Skeletal muscle tissue (tissue), 4 donors: Measurements from ENCODE around the gene DDX17. TPM values are rescaled to one million over a fixed set of nuclear protein-coding genes. Genes with fewer than 3 reads are reported as not detected.
"Not testable (repeated sequence)": the region's sequence is repeated elsewhere in the genome, so short reads cannot be mapped to it uniquely, and the experiment has no call there.

Experiments used
- H3K27ac ChIP-seq: one replicate; pipeline ENCODE4 v1.7.0; 2013; ENCODE audit warnings: mild to moderate bottlenecking, low read depth, low read length, inconsistent platforms
- H3K27me3 ChIP-seq, 3 donors: one replicate each; pipeline ENCODE4 v1.7.0; 2013; ENCODE audit warnings: low read length in 3 of 3; ENCODE audit not compliant: control insufficient read depth in 3 of 3, insufficient read depth in 3 of 3
- H3K36me3 ChIP-seq, 3 donors: one replicate each; pipeline ENCODE4 v1.7.0; 2013; ENCODE audit warnings: low read length in 3 of 3; ENCODE audit not compliant: control insufficient read depth in 3 of 3, insufficient read depth in 3 of 3
- H3K4me1 ChIP-seq, 3 donors: one replicate each; pipeline ENCODE4 v1.7.0; 2013; ENCODE audit warnings: low read length in 3 of 3, mild to moderate bottlenecking in 3 of 3; ENCODE audit not compliant: control insufficient read depth in 3 of 3, insufficient read depth in 3 of 3
- H3K4me3 ChIP-seq, 3 donors: one replicate each; pipeline ENCODE4 v1.7.0; 2013; ENCODE audit warnings: low read length in 3 of 3
- H3K9ac ChIP-seq, 3 donors: one replicate each; pipeline ENCODE4 v1.7.0; 2013; ENCODE audit warnings: low read length in 3 of 3, mild to moderate bottlenecking in 3 of 3, moderate library complexity in 2 of 3, low read depth in 1 of 3
- H3K9me3 ChIP-seq, 3 donors: one replicate each; pipeline ENCODE4 v1.7.0; 2013; ENCODE audit warnings: low read length in 3 of 3; ENCODE audit not compliant: control insufficient read depth in 3 of 3
- total RNA-seq: library from RNA; depleted of rRNA; stranded (reverse); fragments of >200 nt; gene quantifications from one replicate; pipeline ENCODE4 v1.2.3, GENCODE V29; 2014
- donor health status: Osteomylitis.

The DDX17 gene
- total RNA-seq, 1 donor from 2014 or later = 358 TPM

DNA sequence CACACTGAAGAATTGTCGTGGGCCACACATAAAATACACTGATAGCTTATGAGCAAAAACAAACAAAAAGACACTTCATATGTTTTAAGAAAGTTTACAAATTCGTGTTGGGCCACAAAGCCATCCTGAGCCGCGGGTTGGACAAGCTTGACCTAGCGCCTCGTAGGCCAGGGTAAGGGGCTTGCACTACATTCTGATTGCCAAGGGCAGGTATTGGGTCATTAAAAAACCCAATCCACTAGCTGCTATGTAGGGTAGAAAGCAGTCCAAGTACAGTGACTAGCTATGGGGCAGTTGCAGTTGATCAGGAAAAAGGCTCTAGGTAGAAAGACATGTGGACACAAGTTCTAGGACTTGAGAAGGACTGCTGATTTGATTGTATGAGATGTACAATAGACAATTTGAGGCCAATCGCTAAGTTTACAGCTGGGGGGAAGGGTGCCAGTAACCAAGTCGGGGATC is 24.2 kb downstream of the DDX17 start:
- Histone ChIP-seq H3K27me3 (no peaks in the 10 kb centered on the region), H3K4me1 (peaks cover 0 to 3% (median 0%) of the 10 kb centered on the region in 3 donors), H3K27ac (no peak overlapping the region), H3K4me3 (no peak overlapping the region), H3K9ac (no peak overlapping the region), H3K36me3 (peaks cover 38 to 66% (median 55%) of the 10 kb centered on the region in 3 donors), H3K9me3 (no peaks in the 10 kb centered on the region)

- Histone ChIP-seq H3K4me1 (peaks cover 0 to 3% (median 0%) of the 10 kb centered on the region in 3 donors), H3K27ac (no peak overlapping the region), H3K27me3 (no peaks in the 10 kb centered on the region), H3K36me3 (peaks cover 32 to 60% (median 49%) of the 10 kb centered on the region in 3 donors), H3K4me3 (no peak overlapping the region), H3K9me3 (no peaks in the 10 kb centered on the region), H3K9ac (no peak overlapping the region)
Measured at GRCh38 chr22:38481162-38481870, 24.8 kb downstream of the DDX17 start.

DNA sequence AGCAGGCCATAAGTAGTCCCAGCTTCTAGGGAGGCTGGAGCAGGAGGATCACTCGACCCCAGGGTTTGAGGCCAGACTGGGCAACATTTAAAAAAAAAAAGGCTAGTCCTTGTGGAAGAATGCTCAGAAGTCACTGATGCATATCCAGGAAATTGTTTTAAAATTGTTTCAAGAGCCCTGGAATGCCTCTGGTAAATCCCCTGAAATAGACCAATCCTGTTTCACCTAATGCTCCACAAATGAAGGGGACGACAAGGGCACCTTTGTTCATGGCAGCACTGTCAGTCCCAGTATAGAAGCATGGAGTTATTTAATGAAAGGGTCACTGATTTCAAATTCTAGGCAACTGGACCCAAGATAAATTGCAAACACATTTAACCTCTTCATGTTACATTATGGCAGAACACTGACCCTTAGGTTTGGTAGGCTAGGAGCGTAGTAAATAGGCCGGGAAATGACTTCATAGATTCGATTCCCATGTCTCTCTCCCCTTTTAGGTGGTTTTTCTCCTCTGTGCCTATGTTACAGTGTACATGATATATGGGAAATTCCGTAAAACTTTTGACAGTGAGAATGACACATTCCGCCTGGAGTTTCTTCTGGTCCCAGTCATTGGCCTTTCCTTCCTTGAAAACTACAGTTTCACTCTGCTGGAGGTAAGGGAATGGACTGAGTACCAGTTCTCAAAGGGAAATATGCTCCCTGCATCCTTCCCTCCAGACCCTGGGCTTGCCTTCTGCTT is 26.8 kb downstream of the DDX17 start:
- Histone ChIP-seq H3K4me1 (no peaks in the 10 kb centered on the region), H3K4me3 (no peak overlapping the region), H3K9ac (no peak overlapping the region), H3K27ac (no peak overlapping the region), H3K36me3 (peaks cover 16 to 43% (median 32%) of the 10 kb centered on the region in 3 donors), H3K9me3 (no peaks in the 10 kb centered on the region), H3K27me3 (peaks cover 0 to 1% (median 0%) of the 10 kb centered on the region in 3 donors)

DNA sequence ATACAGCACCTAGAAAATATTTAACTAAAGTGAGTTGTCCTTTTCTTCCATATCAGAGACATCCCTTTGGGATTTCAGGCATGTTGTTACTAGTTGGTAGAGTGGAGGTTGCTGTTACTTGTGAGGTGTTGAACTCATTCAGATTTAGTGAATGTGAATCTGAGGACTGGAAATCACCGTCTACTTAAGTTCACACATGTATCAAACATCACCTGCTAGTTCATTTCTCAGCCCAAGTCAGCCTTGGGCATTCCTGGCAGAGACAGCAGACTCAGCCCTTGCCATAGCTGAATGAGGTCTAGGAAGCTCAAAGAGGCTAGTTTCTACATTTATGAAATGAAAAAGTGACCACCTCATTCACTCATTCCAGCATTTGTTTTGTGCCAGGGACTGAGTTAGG is 28.5 kb downstream of the DDX17 start:
- Histone ChIP-seq H3K9me3 (no peaks in the 10 kb centered on the region), H3K27me3 (peaks cover 0 to 4% (median 0%) of the 10 kb centered on the region in 3 donors), H3K9ac (no peak overlapping the region), H3K27ac (no peak overlapping the region), H3K4me3 (no peak overlapping the region), H3K36me3 (peaks cover 4 to 27% (median 15%) of the 10 kb centered on the region in 3 donors), H3K4me1 (no peaks in the 10 kb centered on the region)

DNA sequence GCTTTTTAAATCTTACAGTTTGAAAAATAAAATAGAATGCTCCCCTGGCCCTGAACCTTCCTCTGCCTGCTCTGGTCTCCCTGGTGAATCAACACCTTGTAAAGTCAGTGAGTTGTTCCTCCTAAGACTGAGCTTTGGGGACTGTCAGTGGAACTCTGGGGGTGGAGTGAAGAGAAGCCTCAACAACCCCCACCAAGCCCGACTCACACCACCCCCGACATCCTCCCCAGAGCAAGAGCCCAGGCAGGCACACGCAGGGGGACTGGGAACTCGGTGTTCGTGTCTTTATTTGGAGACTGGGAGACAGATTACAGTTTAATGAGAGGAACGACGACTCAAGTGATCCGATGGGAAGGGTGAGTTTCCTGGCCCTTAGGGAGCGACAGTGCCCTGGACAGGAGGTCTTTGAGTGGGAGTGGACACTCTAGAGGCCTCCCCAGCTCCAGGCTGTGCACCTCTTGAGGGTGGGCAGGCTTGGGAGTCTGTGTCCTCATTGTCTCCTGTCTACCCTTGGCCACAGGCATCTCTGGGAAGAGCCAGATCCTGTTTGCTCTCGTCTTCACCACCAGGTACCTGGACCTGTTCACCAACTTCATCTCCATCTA is 32.0 kb downstream of the DDX17 start:
- Histone ChIP-seq H3K4me1 (no peaks in the 10 kb centered on the region), H3K27ac (no peak overlapping the region), H3K27me3 (peaks cover 0 to 6% (median 0%) of the 10 kb centered on the region in 3 donors)

DNA sequence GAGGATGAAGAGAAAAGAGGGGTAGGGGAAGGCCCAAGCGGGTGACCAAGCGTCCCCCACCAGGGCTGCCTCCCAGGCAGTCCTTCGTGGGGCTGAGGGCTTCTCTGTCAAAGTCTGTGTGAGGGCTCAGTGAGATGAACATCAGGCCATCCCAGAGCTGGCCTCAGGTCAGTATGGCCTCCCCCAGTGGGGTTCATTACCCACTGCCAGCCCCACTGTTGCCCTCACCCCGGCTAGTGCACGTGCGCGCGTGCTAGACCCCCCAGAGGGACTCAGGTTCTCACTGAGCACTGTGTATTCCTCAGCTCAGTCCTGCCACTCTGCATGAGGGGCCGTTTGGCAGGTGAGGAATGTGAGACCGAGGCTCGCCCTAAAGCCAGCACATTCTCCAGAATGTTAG is 34.9 kb downstream of the DDX17 start:
- H3K4me1 ChIP-seq = peaks cover 0 to 14% (median 13%) of the 10 kb centered on the region in 3 donors
- H3K9me3 ChIP-seq = no peaks in the 10 kb centered on the region
- H3K4me3 ChIP-seq = no peak overlapping the region
- no peak overlapping the region for H3K9ac ChIP-seq
- H3K36me3 ChIP-seq = no peaks in the 10 kb centered on the region
- H3K27me3 ChIP-seq = peaks cover 7 to 28% (median 19%) of the 10 kb centered on the region in 3 donors
- no peak overlapping the region for H3K27ac ChIP-seq

More for the DNA sequence above, 32.0 kb downstream of the DDX17 start:
- H3K4me3 ChIP-seq = no peak overlapping the region
- peaks cover 0 to under 1% (median 0%) of the 10 kb centered on the region in 3 donors for H3K36me3 ChIP-seq
- no peaks in the 10 kb centered on the region for H3K9me3 ChIP-seq
- H3K9ac ChIP-seq = no peak overlapping the region

DNA sequence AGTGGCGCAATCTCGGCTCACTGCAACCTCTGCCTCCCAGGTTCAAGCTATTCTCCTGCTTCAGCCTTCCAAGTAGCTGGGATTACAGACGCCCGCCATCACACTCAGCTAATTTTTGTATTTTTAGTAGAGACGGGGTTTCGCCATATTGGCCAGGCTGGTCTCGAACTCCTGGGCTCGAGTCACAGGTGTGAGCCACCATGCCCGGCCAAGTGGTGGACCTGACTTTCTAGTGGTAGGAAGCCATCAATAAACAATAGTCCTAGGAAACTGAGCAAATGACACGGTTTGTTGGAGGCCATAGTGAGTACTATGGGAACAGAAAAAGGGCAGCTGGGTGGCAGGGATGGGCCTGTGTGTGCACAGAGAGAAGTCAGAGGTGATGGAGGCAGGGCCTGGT is 35.9 kb downstream of the DDX17 start:
- H3K27ac ChIP-seq, H3K36me3 ChIP-seq: not testable (repeated sequence)

DNA sequence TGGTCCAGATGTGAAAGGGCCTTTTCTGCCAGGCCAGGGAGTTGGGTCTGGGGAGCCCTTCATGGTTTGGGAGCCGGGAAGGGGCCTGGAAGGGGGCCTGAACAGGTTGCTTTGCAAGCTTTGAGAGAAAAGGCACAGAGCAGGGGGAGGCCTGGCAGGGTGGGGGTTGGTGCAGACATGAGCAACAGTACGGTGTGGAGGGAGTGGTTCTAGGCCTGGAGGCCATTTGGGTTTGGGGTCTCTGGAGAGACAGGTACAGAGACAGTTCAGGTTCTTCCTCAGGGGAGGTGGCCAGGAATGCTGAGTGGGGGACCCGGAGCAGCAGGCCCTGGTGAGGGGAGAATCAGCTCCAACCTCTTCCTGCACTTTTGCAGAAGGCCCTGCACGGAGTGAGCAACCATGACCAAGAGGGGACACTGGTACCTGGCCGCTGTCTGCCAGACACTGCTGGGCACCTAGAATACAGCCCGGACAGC is 36.8 kb downstream of the DDX17 start:
- Histone ChIP-seq H3K36me3 (no peaks in the 10 kb centered on the region), H3K27me3 (peaks cover 13 to 41% (median 31%) of the 10 kb centered on the region in 3 donors), H3K4me1 (peaks cover 0 to 14% (median 13%) of the 10 kb centered on the region in 3 donors), H3K9me3 (no peaks in the 10 kb centered on the region), H3K9ac (no peak overlapping the region), H3K27ac (no peak overlapping the region), H3K4me3 (no peak overlapping the region)

More for the DNA sequence above, 35.9 kb downstream of the DDX17 start:
- H3K4me3 ChIP-seq, H3K9me3 ChIP-seq, H3K9ac ChIP-seq: not testable (repeated sequence)
- H3K27me3 ChIP-seq = peaks cover 13 to 39% (median 29%) of the 10 kb centered on the region in 3 donors
- H3K4me1 ChIP-seq = peaks cover 0 to 14% (median 13%) of the 10 kb centered on the region in 3 donors

DNA sequence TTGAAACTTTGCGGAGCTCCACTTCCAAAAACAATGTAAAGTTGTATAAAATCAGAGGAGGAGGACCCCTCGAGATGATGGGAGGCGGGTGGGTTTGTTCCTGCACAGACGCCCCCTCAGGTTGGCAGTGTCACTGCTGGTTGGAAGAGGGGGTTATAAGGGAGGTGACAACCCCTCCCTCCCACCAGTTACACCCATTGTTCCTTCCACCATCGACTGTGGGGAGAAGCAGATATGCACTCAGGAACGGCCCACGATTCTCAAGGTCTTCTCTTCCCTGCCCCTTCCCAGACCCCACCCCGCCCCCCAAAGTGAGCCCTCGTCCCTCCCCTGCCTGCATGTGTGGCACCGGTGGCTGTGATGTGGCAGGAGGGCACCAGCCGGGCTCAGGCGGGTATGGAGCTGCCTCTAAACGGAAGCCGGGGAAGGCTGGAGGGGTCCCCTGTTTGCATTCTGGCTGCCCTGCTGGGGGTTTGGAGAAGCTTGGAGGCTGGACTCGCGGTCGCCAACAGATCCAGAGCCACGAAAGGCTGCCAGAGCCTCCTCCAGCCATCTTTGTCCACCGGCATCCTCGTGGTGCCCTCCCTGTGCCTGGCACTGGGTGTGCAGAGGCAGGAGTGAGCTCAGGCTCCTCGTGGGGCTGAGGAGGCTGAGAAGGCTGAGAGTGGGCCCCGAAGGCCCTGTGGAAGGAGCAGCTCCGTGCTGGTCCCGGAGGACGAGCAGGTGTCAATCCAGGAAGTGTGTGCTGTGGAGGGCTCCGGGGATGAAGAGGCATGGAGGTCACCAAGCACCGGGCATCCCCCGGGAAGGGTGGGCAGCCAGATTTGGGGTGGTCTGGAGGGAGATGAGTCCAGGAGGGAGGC is 37.4 kb downstream of the DDX17 start:
- Histone ChIP-seq H3K9me3 (no peaks in the 10 kb centered on the region), H3K4me3 (peak overlapping the region; percentile 65 to 72 (median 67)), H3K27ac (no peak overlapping the region), H3K4me1 (peaks cover 0 to 14% (median 13%) of the 10 kb centered on the region in 3 donors), H3K9ac (peak overlapping the region; percentile 63 to 75 (median 72)), H3K27me3 (peaks cover 17 to 43% (median 37%) of the 10 kb centered on the region in 3 donors), H3K36me3 (no peaks in the 10 kb centered on the region)
